ENCODE data around the gene CYP1B1. TPM values are rescaled to one million over a fixed set of nuclear protein-coding genes. Genes with fewer than 3 reads are reported as not detected.

The CYP1B1 gene
- total RNA-seq (10 to 100 TPM; 19.4 TPM), polyA plus RNA-seq (not detected)

- peaks cover 34 to 70% of the 10 kb centered on the region in 2 donors for H3K27me3 Mint-ChIP-seq
- ChIA-PET CTCF (no interaction called here), POLR2A (no interaction called here)
- H3K36me3 ChIP-seq (ENCODE audit: insufficient read depth, low read length), result no peaks in the 10 kb centered on the region
- no peak within 1 kb of the TSS for H3K27ac Mint-ChIP-seq
- H3K27me3 ChIP-seq (ENCODE audit: insufficient read depth, low read length, poor library complexity, severe bottlenecking), result peaks cover 4% of the 10 kb centered on the region
- H3K36me3 Mint-ChIP-seq, result peaks cover 0 to 2% (median 0%) of the 10 kb centered on the region in 3 donors
- H3K4me1 Mint-ChIP-seq, result peaks cover 8 to 28% (median 15%) of the 10 kb centered on the region in 3 donors
- H3K9me3 ChIP-seq (ENCODE audit: low read length), result no peaks in the 10 kb centered on the region
- no peak within 1 kb of the TSS for H3K4me3 ChIP-seq (ENCODE audit: low read length)
- no peaks in the 10 kb centered on the region for H3K4me1 ChIP-seq (ENCODE audit: insufficient read depth, low read length)
- no peaks in the 10 kb centered on the region for H3K9me3 Mint-ChIP-seq
- peak within 1 kb of the TSS in 4 of 7 donors; percentile 20 to 63 (median 41) for H3K4me3 Mint-ChIP-seq
- DNase-seq, result no peak
- no peak within 1 kb of the TSS for H3K27ac ChIP-seq (ENCODE audit: low read depth, low read length)
These were observed at the start of gene CYP1B1 for GRCh38 chr2:38075507-38076151. TSS of gene CYP1B1 (minus strand) at chr2:38076151. CDS start at chr2:38075388, 763 bp downstream.

- peaks cover 16 to 24% (median 19%) of the 10 kb centered on the region in 5 donors for H3K9me3 Mint-ChIP-seq
- ChIA-PET POLR2A (no interaction called here), CTCF (interaction anchor here (1.0 kb wide), 1 partner anchor 9 kb away, joined by 3 read pairs; no protein-coding TSS in a partner anchor)
- Histone ChIP-seq H3K9me3 (ENCODE audit: low read length) (no peaks in the 10 kb centered on the region), H3K27me3 (ENCODE audit: insufficient read depth, low read length, poor library complexity, severe bottlenecking) (no peaks in the 10 kb centered on the region), H3K27ac (ENCODE audit: low read depth, low read length) (no peak overlapping the region), H3K4me1 (ENCODE audit: insufficient read depth, low read length) (no peaks in the 10 kb centered on the region), H3K4me3 (ENCODE audit: low read length) (no peak overlapping the region), H3K36me3 (ENCODE audit: insufficient read depth, low read length) (no peaks in the 10 kb centered on the region)
- peaks cover 0 to 19% (median 3%) of the 10 kb centered on the region in 3 donors for H3K36me3 Mint-ChIP-seq
- H3K4me3 Mint-ChIP-seq, result no peak overlapping the region
- peaks cover 2 to 10% of the 10 kb centered on the region in 2 donors for H3K27me3 Mint-ChIP-seq
- no peaks in the 10 kb centered on the region for H3K4me1 Mint-ChIP-seq
- DNase-seq, result no peak
- no peak overlapping the region for H3K27ac Mint-ChIP-seq
These were observed 49.1 kb upstream of the CYP1B1 start for GRCh38 chr2:38125007-38125406.

- DNase-seq, result no peak
- H3K36me3 ChIP-seq (ENCODE audit: insufficient read depth, low read length), result no peaks in the 10 kb centered on the region
- ChIA-PET CTCF (interaction anchor here (1.0 kb wide), 1 partner anchor 16 kb away, joined by 3 read pairs; no protein-coding TSS in a partner anchor), POLR2A (no interaction called here)
- H3K9me3 ChIP-seq (ENCODE audit: low read length), result no peaks in the 10 kb centered on the region
- Mint-ChIP-seq H3K4me3 (no peak overlapping the region), H3K4me1 (no peaks in the 10 kb centered on the region), H3K27ac (no peak overlapping the region), H3K27me3 (peaks cover 2 to 17% of the 10 kb centered on the region in 2 donors), H3K9me3 (peaks cover 16 to 24% (median 18%) of the 10 kb centered on the region in 5 donors), H3K36me3 (peaks cover 0 to 19% (median 3%) of the 10 kb centered on the region in 3 donors)
- H3K4me1 ChIP-seq (ENCODE audit: insufficient read depth, low read length), result no peaks in the 10 kb centered on the region
- H3K27me3 ChIP-seq (ENCODE audit: insufficient read depth, low read length, poor library complexity, severe bottlenecking), result no peaks in the 10 kb centered on the region
- H3K27ac ChIP-seq (ENCODE audit: low read depth, low read length), result no peak overlapping the region
- no peak overlapping the region for H3K4me3 ChIP-seq (ENCODE audit: low read length)
These were observed 48.0 kb upstream of the CYP1B1 start for GRCh38 chr2:38123911-38124310.

- H3K36me3 ChIP-seq (ENCODE audit: insufficient read depth, low read length), result no peaks in the 10 kb centered on the region
- H3K9me3 Mint-ChIP-seq, result peaks cover 8 to 15% (median 10%) of the 10 kb centered on the region in 5 donors
- no peak overlapping the region for H3K4me3 ChIP-seq (ENCODE audit: low read length)
- no peaks in the 10 kb centered on the region for H3K4me1 Mint-ChIP-seq
- H3K4me3 Mint-ChIP-seq, result no peak overlapping the region
- no peak overlapping the region for H3K27ac ChIP-seq (ENCODE audit: low read depth, low read length)
- no peak overlapping the region for H3K27ac Mint-ChIP-seq
- no peaks in the 10 kb centered on the region for H3K4me1 ChIP-seq (ENCODE audit: insufficient read depth, low read length)
- no peaks in the 10 kb centered on the region for H3K9me3 ChIP-seq (ENCODE audit: low read length)
- peaks cover 0 to 8% (median 3%) of the 10 kb centered on the region in 3 donors for H3K36me3 Mint-ChIP-seq
- POLR2A ChIA-PET, result no interaction called here
- peaks cover 2 to 26% of the 10 kb centered on the region in 2 donors for H3K27me3 Mint-ChIP-seq
- CTCF ChIA-PET, result interaction anchor here (1.0 kb wide), 1 partner anchor 17 kb away, joined by 3 read pairs; no protein-coding TSS in a partner anchor
- no peaks in the 10 kb centered on the region for H3K27me3 ChIP-seq (ENCODE audit: insufficient read depth, low read length, poor library complexity, severe bottlenecking)
- DNase-seq, result no peak
These were observed 46.4 kb upstream of the CYP1B1 start for GRCh38 chr2:38122344-38122743.

GRCh38 chr2:38121481-38121880 lies 45.5 kb upstream of the CYP1B1 start:
- no peak for DNase-seq
- Histone ChIP-seq H3K4me1 (ENCODE audit: insufficient read depth, low read length) (no peaks in the 10 kb centered on the region), H3K9me3 (ENCODE audit: low read length) (no peaks in the 10 kb centered on the region), H3K36me3 (ENCODE audit: insufficient read depth, low read length) (no peaks in the 10 kb centered on the region), H3K4me3 (ENCODE audit: low read length) (no peak overlapping the region), H3K27ac (ENCODE audit: low read depth, low read length) (no peak overlapping the region), H3K27me3 (ENCODE audit: insufficient read depth, low read length, poor library complexity, severe bottlenecking) (no peaks in the 10 kb centered on the region)
- H3K4me1 Mint-ChIP-seq, result no peaks in the 10 kb centered on the region
- peaks cover under 1 to 6% (median 3%) of the 10 kb centered on the region in 5 donors for H3K9me3 Mint-ChIP-seq
- peaks cover 0 to 3% (median under 1%) of the 10 kb centered on the region in 3 donors for H3K36me3 Mint-ChIP-seq
- H3K4me3 Mint-ChIP-seq, result no peak overlapping the region
- POLR2A ChIA-PET, result no interaction called here
- peak overlapping the region in 1 of 8 donors; percentile 0 for H3K27ac Mint-ChIP-seq
- CTCF ChIA-PET, result interaction anchor here (1.0 kb wide), 1 partner anchor 16 kb away, joined by 3 read pairs; no protein-coding TSS in a partner anchor
- H3K27me3 Mint-ChIP-seq, result peaks cover 2 to 33% of the 10 kb centered on the region in 2 donors

GRCh38 chr2:38120829-38121228 lies 44.9 kb upstream of the CYP1B1 start:
- peaks cover 2 to 33% of the 10 kb centered on the region in 2 donors for H3K27me3 Mint-ChIP-seq
- POLR2A ChIA-PET, result no interaction called here
- no peak overlapping the region for H3K27ac Mint-ChIP-seq
- no peaks in the 10 kb centered on the region for H3K27me3 ChIP-seq (ENCODE audit: insufficient read depth, low read length, poor library complexity, severe bottlenecking)
- no peaks in the 10 kb centered on the region for H3K4me1 Mint-ChIP-seq
- no peak overlapping the region for H3K27ac ChIP-seq (ENCODE audit: low read depth, low read length)
- DNase-seq, result no peak
- H3K4me1 ChIP-seq (ENCODE audit: insufficient read depth, low read length), result no peaks in the 10 kb centered on the region
- H3K36me3 Mint-ChIP-seq, result no peaks in the 10 kb centered on the region
- H3K9me3 ChIP-seq (ENCODE audit: low read length), result no peaks in the 10 kb centered on the region
- H3K9me3 Mint-ChIP-seq, result peaks cover 0 to 3% (median 0%) of the 10 kb centered on the region in 5 donors
- CTCF ChIA-PET, result no interaction called here
- no peak overlapping the region for H3K4me3 Mint-ChIP-seq
- H3K4me3 ChIP-seq (ENCODE audit: low read length), result no peak overlapping the region
- no peaks in the 10 kb centered on the region for H3K36me3 ChIP-seq (ENCODE audit: insufficient read depth, low read length)

- DNase-seq, result no peak
- H3K36me3 Mint-ChIP-seq, result no peaks in the 10 kb centered on the region
These were observed 44.3 kb upstream of the CYP1B1 start for GRCh38 chr2:38120264-38120592.

GRCh38 chr2:38116762-38117161 lies 40.8 kb upstream of the CYP1B1 start:
- Histone ChIP-seq H3K4me3 (ENCODE audit: low read length) (no peak overlapping the region), H3K27ac (ENCODE audit: low read depth, low read length) (no peak overlapping the region), H3K36me3 (ENCODE audit: insufficient read depth, low read length) (no peaks in the 10 kb centered on the region), H3K9me3 (ENCODE audit: low read length) (no peaks in the 10 kb centered on the region), H3K27me3 (ENCODE audit: insufficient read depth, low read length, poor library complexity, severe bottlenecking) (peaks cover 5% of the 10 kb centered on the region), H3K4me1 (ENCODE audit: insufficient read depth, low read length) (no peaks in the 10 kb centered on the region)
- H3K36me3 Mint-ChIP-seq, result no peaks in the 10 kb centered on the region
- peaks cover 12 to 62% of the 10 kb centered on the region in 2 donors for H3K27me3 Mint-ChIP-seq
- no peak overlapping the region for H3K27ac Mint-ChIP-seq
- no peak overlapping the region for H3K4me3 Mint-ChIP-seq
- ChIA-PET CTCF (no interaction called here), POLR2A (no interaction called here)
- peaks cover 0 to 6% (median 3%) of the 10 kb centered on the region in 5 donors for H3K9me3 Mint-ChIP-seq
- no peak for DNase-seq
- no peaks in the 10 kb centered on the region for H3K4me1 Mint-ChIP-seq

More at GRCh38 chr2:38120264-38120592, 44.3 kb upstream of the CYP1B1 start:
- Mint-ChIP-seq H3K9me3 (peaks cover 0 to 2% (median 0%) of the 10 kb centered on the region in 5 donors), H3K27ac (no peak overlapping the region), H3K4me1 (no peaks in the 10 kb centered on the region), H3K27me3 (peaks cover 2 to 38% of the 10 kb centered on the region in 2 donors), H3K4me3 (no peak overlapping the region)
- ChIA-PET POLR2A (no interaction called here), CTCF (no interaction called here)
- H3K4me3 ChIP-seq (ENCODE audit: low read length), result no peak overlapping the region
- peaks cover 2% of the 10 kb centered on the region for H3K27me3 ChIP-seq (ENCODE audit: insufficient read depth, low read length, poor library complexity, severe bottlenecking)
- H3K36me3 ChIP-seq (ENCODE audit: insufficient read depth, low read length), result no peaks in the 10 kb centered on the region
- H3K27ac ChIP-seq (ENCODE audit: low read depth, low read length), result no peak overlapping the region
- H3K9me3 ChIP-seq (ENCODE audit: low read length), result no peaks in the 10 kb centered on the region
- H3K4me1 ChIP-seq (ENCODE audit: insufficient read depth, low read length), result no peaks in the 10 kb centered on the region

Measured in CD8-positive, alpha-beta memory T cell (primary cell).